K562 (cell line): ENCODE results near the gene TLCD4. TPM values are rescaled to one million over a fixed set of nuclear protein-coding genes. Genes with fewer than 3 reads are reported as not detected.

Experiments
- C11orf30 ChIP-seq: fragments of 450-650 bp; IDR thresholded peaks from 2 replicates; pipeline ENCODE4 v1.6.1; 2016; ENCODE audit warnings: low read depth, mild to moderate bottlenecking
- FOXJ2 ChIP-seq: fragments of 200-800 bp; sonication (Bioruptor generic); IDR thresholded peaks from 2 replicates; pipeline ENCODE4 v1.6.1; 2016; ENCODE audit warnings: missing genetic modification characterization, missing compliant biosample characterization
- FOXK2 ChIP-seq, 2 experiments: fragments of 450-650 bp; IDR thresholded peaks in 1 of 2; conservative IDR thresholded peaks in 1 of 2; 2 replicates each; pipeline ENCODE4 v1.6.1; 2016; ENCODE audit warnings: low read depth in 2 of 2, mild to moderate bottlenecking in 1 of 2
- HDAC2 ChIP-seq: fragments of 450-650 bp; IDR thresholded peaks from 2 replicates; pipeline ENCODE4 v1.6.1; 2016; ENCODE audit warnings: mild to moderate bottlenecking
- KAT2B ChIP-seq: IDR thresholded peaks from one replicate; pipeline ENCODE4 v1.6.1; 2012; ENCODE audit warnings: low read depth, mild to moderate bottlenecking, control low read depth, inconsistent platforms, low read length, moderate library complexity
- KAT7 ChIP-seq: sonication (generic); formaldehyde crosslinking; IDR thresholded peaks from 2 replicates; pipeline ENCODE4 v1.8.0; 2022; ENCODE audit warnings: missing genetic modification reagents, mild to moderate bottlenecking, borderline replicate concordance
- LARP7 ChIP-seq: fragments of 450-650 bp; IDR thresholded peaks from 2 replicates; pipeline ENCODE4 v1.6.1; 2016
- MAZ ChIP-seq, 2 experiments: fragments of 450-650 bp in 1 of 2; sonication (generic) in 1 of 2; formaldehyde crosslinking; IDR thresholded peaks in 1 of 2; conservative IDR thresholded peaks in 1 of 2; 2 replicates each; pipeline versions ENCODE4 v1.4.0 to v1.5.0; 2020; ENCODE audit warnings: mild to moderate bottlenecking in 1 of 2, missing genetic modification reagents in 1 of 2
- NCOA6 ChIP-seq: fragments of 450-650 bp; IDR thresholded peaks from 2 replicates; pipeline ENCODE4 v1.6.1; 2017; ENCODE audit warnings: mild to moderate bottlenecking
- NKRF ChIP-seq: fragments of 450-650 bp; IDR thresholded peaks from 2 replicates; pipeline ENCODE4 v1.6.1; 2016; ENCODE audit warnings: borderline replicate concordance
- PCBP1 ChIP-seq: fragments of 200-400 bp; formaldehyde crosslinking; IDR thresholded peaks from 2 replicates; pipeline ENCODE4 v1.6.1; 2018; ENCODE audit warnings: mild to moderate bottlenecking, low read depth, low read length; ENCODE audit not compliant: poor library complexity, severe bottlenecking
- POLR3G ChIP-seq: IDR thresholded peaks from 2 replicates; pipeline ENCODE4 v1.6.1; 2011; ENCODE audit not compliant: insufficient read length, insufficient replicate concordance; ENCODE audit errors: extremely low read depth
- RAD51 ChIP-seq: fragments of 450-650 bp; IDR thresholded peaks from 2 replicates; pipeline ENCODE4 v1.7.1; 2016; ENCODE audit warnings: low read depth, mild to moderate bottlenecking, borderline replicate concordance
- RB1 ChIP-seq: fragments of 450-650 bp; IDR thresholded peaks from 2 replicates; pipeline ENCODE4 v1.6.1; 2017; ENCODE audit warnings: low read depth, mild to moderate bottlenecking
- RBBP5 ChIP-seq: fragments of 200-600 bp; sonication (generic); IDR thresholded peaks from 2 replicates; pipeline ENCODE4 v1.6.1; 2012; ENCODE audit warnings: borderline replicate concordance, mild to moderate bottlenecking, low read length, control low read depth, inconsistent platforms; ENCODE audit not compliant: insufficient read depth, poor library complexity, severe bottlenecking
- SIN3B ChIP-seq: fragments of 450-650 bp; IDR thresholded peaks from 2 replicates; pipeline ENCODE4 v1.6.1; 2017; ENCODE audit warnings: low read depth, mild to moderate bottlenecking, moderate library complexity
- SIRT6 ChIP-seq: IDR thresholded peaks from one replicate; pipeline ENCODE4 v1.6.1; 2012; ENCODE audit warnings: low read depth, mild to moderate bottlenecking, control low read depth, inconsistent platforms, low read length, moderate library complexity
- SMARCA5 ChIP-seq: fragments of 450-650 bp; IDR thresholded peaks from 2 replicates; pipeline ENCODE4 v1.6.1; 2016
- SNAPC5 ChIP-seq: fragments of 250-450 bp; sonication (Bioruptor Pico); IDR thresholded peaks from 2 replicates; pipeline ENCODE4 v1.8.0; 2021; ENCODE audit warnings: moderate library complexity, mild to moderate bottlenecking, inconsistent platforms
- SREBF1 ChIP-seq: fragments of 150-350 bp; IDR thresholded peaks from 2 replicates; pipeline ENCODE4 v1.6.1; 2014; ENCODE audit warnings: antibody characterized with exemption, low read depth, low read length, borderline replicate concordance
- THAP12 ChIP-seq: fragments of 250-450 bp; sonication (Bioruptor Pico); IDR thresholded peaks from 2 replicates; pipeline ENCODE4 v1.9.0; 2021; ENCODE audit warnings: mild to moderate bottlenecking, inconsistent platforms
- ZBTB1 ChIP-seq: sonication (generic); formaldehyde crosslinking; IDR thresholded peaks from 2 replicates; pipeline ENCODE4 v1.8.1; 2023; ENCODE audit warnings: missing genetic modification reagents, low read depth, mild to moderate bottlenecking, borderline replicate concordance
- ZNF124 ChIP-seq: sonication (generic); formaldehyde crosslinking; IDR thresholded peaks from 2 replicates; pipeline ENCODE4 v1.8.1; 2022; ENCODE audit warnings: missing genetic modification reagents
- ZNF561 ChIP-seq: fragments of 450-650 bp; formaldehyde crosslinking; conservative IDR thresholded peaks from 2 replicates; pipeline ENCODE4 v1.4.0; 2020; ENCODE audit warnings: mild to moderate bottlenecking, moderate library complexity
- ZNF57 ChIP-seq: fragments of 450-650 bp; formaldehyde crosslinking; IDR thresholded peaks from 2 replicates; pipeline ENCODE4 v1.4.0; 2020; ENCODE audit warnings: mild to moderate bottlenecking, moderate library complexity
- polyA plus RNA-seq, 8 experiments: library from polyadenylated mRNA; depleted of rRNA in 4 of 8; stranded (reverse) in 5 of 8; unstranded in 3 of 8; fragments of >200 nt; fragmentation: Nextera tagmentation in 2 of 8; fragmentation: Illumina TruSeq in 1 of 8; extraction: Ambion mirVana in 2 of 8; extraction: Trizol in 1 of 8; gene quantifications; 2 replicates each; pipeline versions ENCODE4 v1.2.1 to v1.2.3, GENCODE V29; 2011 to 2014; ENCODE audit warnings: inconsistent platforms in 1 of 8, missing spikeins in 1 of 8
- total RNA-seq, 7 experiments: library from RNA; depleted of rRNA in 6 of 7; stranded (reverse); fragments of >200 nt in 6 of 7; fragmentation: Illumina TruSeq in 2 of 7; extraction: Trizol in 2 of 7; gene quantifications; 2 replicates each; pipeline versions ENCODE4 v1.2.1 to v1.2.3, GENCODE V29; 2011 to 2021; ENCODE audit warnings: low replicate concordance in 1 of 7

Gene TLCD4
- total and polyA plus RNA-seq, 9 of the 15 experiments (the other 6 are each of a cell fraction or from before 2014, with no cell fraction given), result 3.5 to 19.8 (median 7.6) TPM

- no peak for TF ChIP-seq SNAPC5 (CRISPR knock-in tag)
- no peak for TF ChIP-seq LARP7
- no peak for TF ChIP-seq RAD51
- no peak; the same call in 1 of the 2 replicates for TF ChIP-seq RB1
- TF ChIP-seq NKRF, result peak; percentile 89
- TF ChIP-seq ZNF57, result no peak
- TF ChIP-seq POLR3G, result no peak
- peak; percentile 97 for TF ChIP-seq RBBP5
- TF ChIP-seq SREBF1, result no peak
- TF ChIP-seq KAT7 (CRISPR knock-in tag), result peak; percentile 93; the same call in 1 of the 2 replicates
- peak; percentile 80 to 83; a peak in 3 of 4 replicates for TF ChIP-seq FOXK2 (conservative IDR thresholded peaks at IDR 0.05 in 1 of 2, IDR thresholded peaks at IDR 0.05 in 1 of 2; ENCODE audit: low read depth in 2 of 2)
- TF ChIP-seq ZNF561 (CRISPR knock-in tag), result no peak
- TF ChIP-seq KAT2B, result no peak
- no peak for TF ChIP-seq SMARCA5
- no peak for TF ChIP-seq THAP12 (CRISPR knock-in tag)
- TF ChIP-seq PCBP1, result no peak
- TF ChIP-seq ZNF124 (CRISPR knock-in tag), result no peak
- TF ChIP-seq MAZ (CRISPR knock-in tag; conservative IDR thresholded peaks at IDR 0.05 in 1 of 2, IDR thresholded peaks at IDR 0.05 in 1 of 2), result peak in 1 of 2 experiments; percentile 52; a peak in 1 of 4 replicates
- TF ChIP-seq HDAC2, result peak; percentile 72; the same call in 1 of the 2 replicates
- peak; percentile 74 for TF ChIP-seq FOXJ2 (tag)
- TF ChIP-seq SIRT6, result no peak
- TF ChIP-seq C11orf30, result peak; percentile 77
- TF ChIP-seq NCOA6, result peak; percentile 94
- peak; percentile 23; the same call in 1 of the 2 replicates for TF ChIP-seq SIN3B
- TF ChIP-seq ZBTB1 (CRISPR knock-in tag), result no peak
Observed at GRCh38 chr1:95072532-95073419, 44.4 kb upstream of the TLCD4 start, which contains the start of gene ALG14 (continued).
